ENCODE results near the gene NDST1. TPM values are rescaled to one million over a fixed set of nuclear protein-coding genes. Genes with fewer than 3 reads are reported as not detected.

NDST1 gene
- total RNA-seq, 1 experiment from 2014 or later, result 69.9 TPM

- ATAC-seq (no peak), DNase-seq (ENCODE audit: low spot score) (no peak)
- 0 out of 2 replicates have a peak, but pooled peaks cover 4% of the 10 kb centered on the region for H3K4me1 Mint-ChIP-seq
- no peaks in the 10 kb centered on the region for H3K36me3 Mint-ChIP-seq
- no peak overlapping the region for H3K27ac Mint-ChIP-seq
- H3K9me3 Mint-ChIP-seq, result no peaks in the 10 kb centered on the region
- ChIA-PET CTCF (interaction anchor here (1.0 to 1.1 kb wide), 2 partner anchors 9 to 61 kb away, joined by 3 read pairs; no protein-coding TSS in a partner anchor), POLR2A (no interaction called here)
- H3K27me3 Mint-ChIP-seq (ENCODE audit: low read depth), result no peaks in the 10 kb centered on the region
- H3K4me3 Mint-ChIP-seq, result no peak overlapping the region
- TF ChIP-seq, protein P1, sequence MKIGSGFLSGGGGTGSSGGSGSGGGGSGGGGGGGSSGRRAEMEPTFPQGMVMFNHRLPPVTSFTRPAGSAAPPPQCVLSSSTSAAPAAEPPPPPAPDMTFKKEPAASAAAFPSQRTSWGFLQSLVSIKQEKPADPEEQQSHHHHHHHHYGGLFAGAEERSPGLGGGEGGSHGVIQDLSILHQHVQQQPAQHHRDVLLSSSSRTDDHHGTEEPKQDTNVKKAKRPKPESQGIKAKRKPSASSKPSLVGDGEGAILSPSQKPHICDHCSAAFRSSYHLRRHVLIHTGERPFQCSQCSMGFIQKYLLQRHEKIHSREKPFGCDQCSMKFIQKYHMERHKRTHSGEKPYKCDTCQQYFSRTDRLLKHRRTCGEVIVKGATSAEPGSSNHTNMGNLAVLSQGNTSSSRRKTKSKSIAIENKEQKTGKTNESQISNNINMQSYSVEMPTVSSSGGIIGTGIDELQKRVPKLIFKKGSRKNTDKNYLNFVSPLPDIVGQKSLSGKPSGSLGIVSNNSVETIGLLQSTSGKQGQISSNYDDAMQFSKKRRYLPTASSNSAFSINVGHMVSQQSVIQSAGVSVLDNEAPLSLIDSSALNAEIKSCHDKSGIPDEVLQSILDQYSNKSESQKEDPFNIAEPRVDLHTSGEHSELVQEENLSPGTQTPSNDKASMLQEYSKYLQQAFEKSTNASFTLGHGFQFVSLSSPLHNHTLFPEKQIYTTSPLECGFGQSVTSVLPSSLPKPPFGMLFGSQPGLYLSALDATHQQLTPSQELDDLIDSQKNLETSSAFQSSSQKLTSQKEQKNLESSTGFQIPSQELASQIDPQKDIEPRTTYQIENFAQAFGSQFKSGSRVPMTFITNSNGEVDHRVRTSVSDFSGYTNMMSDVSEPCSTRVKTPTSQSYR (CRISPR knock-in tag; IDR thresholded peaks at IDR 0.05), result no peak
Measured at GRCh38 chr5:150604894-150605440, 97.0 kb downstream of the NDST1 start.

DNA sequence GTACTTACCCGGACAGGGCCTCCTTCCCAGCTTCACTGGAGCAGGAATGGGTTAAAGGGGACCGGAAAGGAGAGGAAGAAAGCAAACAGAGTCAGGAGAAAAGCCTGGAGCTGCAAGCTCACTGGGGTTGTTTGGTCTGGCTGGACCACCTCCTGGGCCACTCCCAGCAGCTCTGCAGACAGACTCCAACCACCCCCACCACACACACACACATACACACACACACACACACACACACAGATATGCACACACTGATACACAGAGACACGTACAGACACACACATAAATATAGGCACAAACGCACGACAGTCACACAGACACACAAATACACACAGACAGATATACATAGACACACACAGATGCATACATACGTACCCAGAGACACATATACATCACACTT is 97.6 kb downstream of the NDST1 start:
- ChIA-PET POLR2A (no interaction called here), CTCF (interaction anchor here (1.0 to 1.3 kb wide), 2 partner anchors 9 to 61 kb away, joined by 3 to 4 read pairs; no protein-coding TSS in a partner anchor)
- ATAC-seq (no peak), DNase-seq (ENCODE audit: low spot score) (no peak)
- no peak overlapping the region for H3K4me3 Mint-ChIP-seq
- H3K4me1 Mint-ChIP-seq, result 0 out of 2 replicates have a peak, but pooled peaks cover 4% of the 10 kb centered on the region
- no peaks in the 10 kb centered on the region for H3K9me3 Mint-ChIP-seq
- no peaks in the 10 kb centered on the region for H3K36me3 Mint-ChIP-seq
- no peaks in the 10 kb centered on the region for H3K27me3 Mint-ChIP-seq (ENCODE audit: low read depth)
- TF ChIP-seq, protein P1 (CRISPR knock-in tag; IDR thresholded peaks at IDR 0.05), result no peak
- TF ChIP-seq CBFB (CRISPR knock-in tag; IDR thresholded peaks at IDR 0.05; ENCODE audit: low read depth) (no peak), PREB (CRISPR knock-in tag; IDR thresholded peaks at IDR 0.05; ENCODE audit: borderline replicate concordance) (no peak), ZBTB21 (CRISPR knock-in tag; IDR thresholded peaks at IDR 0.05; ENCODE audit: borderline replicate concordance) (no peak), IRF1 (CRISPR knock-in tag; IDR thresholded peaks at IDR 0.05) (no peak), ETV6 (CRISPR knock-in tag; IDR thresholded peaks at IDR 0.05) (no peak), CTCF (IDR thresholded peaks at IDR 0.05) (no peak), IRF2 (CRISPR knock-in tag; IDR thresholded peaks at IDR 0.05; ENCODE audit: borderline replicate concordance, low read depth) (no peak), OVOL2 (CRISPR knock-in tag; IDR thresholded peaks at IDR 0.05; ENCODE audit: borderline replicate concordance) (no peak), GTF2I (CRISPR knock-in tag; conservative IDR thresholded peaks at IDR 0.05) (no peak), HMGA2 (CRISPR knock-in tag; IDR thresholded peaks at IDR 0.05) (no peak)
- TF ChIP-seq, protein P2, sequence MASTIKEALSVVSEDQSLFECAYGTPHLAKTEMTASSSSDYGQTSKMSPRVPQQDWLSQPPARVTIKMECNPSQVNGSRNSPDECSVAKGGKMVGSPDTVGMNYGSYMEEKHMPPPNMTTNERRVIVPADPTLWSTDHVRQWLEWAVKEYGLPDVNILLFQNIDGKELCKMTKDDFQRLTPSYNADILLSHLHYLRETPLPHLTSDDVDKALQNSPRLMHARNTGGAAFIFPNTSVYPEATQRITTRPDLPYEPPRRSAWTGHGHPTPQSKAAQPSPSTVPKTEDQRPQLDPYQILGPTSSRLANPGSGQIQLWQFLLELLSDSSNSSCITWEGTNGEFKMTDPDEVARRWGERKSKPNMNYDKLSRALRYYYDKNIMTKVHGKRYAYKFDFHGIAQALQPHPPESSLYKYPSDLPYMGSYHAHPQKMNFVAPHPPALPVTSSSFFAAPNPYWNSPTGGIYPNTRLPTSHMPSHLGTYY (CRISPR knock-in tag; IDR thresholded peaks at IDR 0.05), result no peak
- H3K27ac Mint-ChIP-seq, result peak overlapping the region; percentile 7; the same call in 1 of the 2 replicates
